Neutrophil (primary cell): ENCODE data around the gene ZNF629.

ENCODE experiments used
- H3K27ac ChIP-seq: fragments of 200-600 bp; sonication (generic); 2 replicates; pipeline ENCODE4 v1.5.1; 2016; ENCODE audit warnings: mild to moderate bottlenecking, moderate library complexity
- H3K27me3 ChIP-seq: fragments of 200-600 bp; sonication (generic); 2 replicates; pipeline ENCODE4 v1.6.0; 2016; ENCODE audit warnings: mild to moderate bottlenecking
- H3K36me3 ChIP-seq: fragments of 200-600 bp; sonication (generic); 2 replicates; pipeline ENCODE4 v1.5.1; 2017
- H3K4me1 ChIP-seq, 2 experiments: fragments of 200-600 bp in 1 of 2; sonication (generic) in 1 of 2; 1 replicate in 1 of 2; 2 replicates in 1 of 2; pipeline versions ENCODE4 v1.5.1 to v1.6.1; 2013 to 2016; ENCODE audit warnings: low read depth in 1 of 2, low read length in 1 of 2, mild to moderate bottlenecking in 1 of 2, moderate library complexity in 1 of 2; ENCODE audit not compliant: control insufficient read depth in 1 of 2, insufficient read depth in 1 of 2
- H3K4me3 ChIP-seq, 2 experiments: fragments of 200-600 bp in 1 of 2; sonication (generic) in 1 of 2; 1 replicate in 1 of 2; 2 replicates in 1 of 2; pipeline ENCODE4 v1.5.1; 2013 to 2016; ENCODE audit warnings: low read depth in 1 of 2, low read length in 1 of 2, mild to moderate bottlenecking in 1 of 2, moderate library complexity in 1 of 2
- H3K9me3 ChIP-seq: fragments of 200-600 bp; sonication (generic); 2 replicates; pipeline ENCODE4 v1.5.1; 2016
- CTCF ChIP-seq: fragments of 200-600 bp; sonication (generic); IDR thresholded peaks from 2 replicates; pipeline ENCODE4 v1.5.1; 2016; ENCODE audit warnings: antibody characterized with exemption

ZNF629 gene

GRCh38 chr16:30766933-30767284, 20.1 kb downstream of the ZNF629 start:
- Histone ChIP-seq H3K36me3 (peaks cover 91% of the 10 kb centered on the region), H3K4me3 (no peak overlapping the region), H3K4me1 (peaks cover 18% of the 10 kb centered on the region in 2 experiments), H3K27ac (no peak overlapping the region), H3K9me3 (no peaks in the 10 kb centered on the region), H3K27me3 (no peaks in the 10 kb centered on the region)
- TF ChIP-seq CTCF, result no peak

GRCh38 chr16:30766206-30766932, 20.6 kb downstream of the ZNF629 start:
- Histone ChIP-seq H3K4me1 (peaks cover 22 to 23% of the 10 kb centered on the region in 2 experiments), H3K27me3 (no peaks in the 10 kb centered on the region), H3K36me3 (peaks cover 86% of the 10 kb centered on the region), H3K4me3 (no peak overlapping the region), H3K9me3 (no peaks in the 10 kb centered on the region), H3K27ac (no peak overlapping the region)
- no peak for TF ChIP-seq CTCF

- no peaks in the 10 kb centered on the region for H3K27me3 ChIP-seq
- no peak overlapping the region for H3K27ac ChIP-seq
- H3K4me3 ChIP-seq, result no peak overlapping the region
- H3K9me3 ChIP-seq, result no peaks in the 10 kb centered on the region
- peaks cover 37 to 38% of the 10 kb centered on the region in 2 experiments for H3K4me1 ChIP-seq
- no peak for TF ChIP-seq CTCF
- H3K36me3 ChIP-seq, result peaks cover 71% of the 10 kb centered on the region
These were observed 22.1 kb downstream of the ZNF629 start for GRCh38 chr16:30764816-30765465.

GRCh38 chr16:30764086-30764485, 22.9 kb downstream of the ZNF629 start:
- Histone ChIP-seq H3K4me1 (peaks cover 45 to 46% of the 10 kb centered on the region in 2 experiments), H3K27me3 (no peaks in the 10 kb centered on the region), H3K9me3 (no peaks in the 10 kb centered on the region), H3K27ac (no peak overlapping the region), H3K36me3 (peaks cover 63% of the 10 kb centered on the region), H3K4me3 (no peak overlapping the region)
- no peak for TF ChIP-seq CTCF

GRCh38 chr16:30762991-30763725, 23.8 kb downstream of the ZNF629 start:
- H3K27me3 ChIP-seq, result no peaks in the 10 kb centered on the region
- no peak for TF ChIP-seq CTCF
- peak overlapping the region; percentile 99 for H3K27ac ChIP-seq
- peaks cover 54% of the 10 kb centered on the region for H3K36me3 ChIP-seq
- no peaks in the 10 kb centered on the region for H3K9me3 ChIP-seq
- H3K4me1 ChIP-seq, result peaks cover 54 to 56% of the 10 kb centered on the region in 2 experiments
- peak overlapping the region; percentile 90 to 95 for H3K4me3 ChIP-seq
